Nephron (organoid): Measurements from ENCODE around the gene ARHGEF40.
A peak's percentile ranks its signal among the peaks of the same experiment; 100 is the strongest.

Experiments
- H3K27ac Mint-ChIP-seq, 3 experiments: 2 replicates each; pipeline ENCODE4 v1.8.0; 2020; ENCODE audit warnings: mixed read lengths in 3 of 3, mild to moderate bottlenecking in 2 of 3, moderate library complexity in 1 of 3
- H3K27me3 Mint-ChIP-seq: 2 replicates; pipeline ENCODE4 v1.8.0; 2021; ENCODE audit warnings: low read depth, mild to moderate bottlenecking, moderate library complexity, mixed read lengths
- H3K36me3 Mint-ChIP-seq: 2 replicates; pipeline ENCODE4 v1.8.0; 2020; ENCODE audit warnings: low read depth, mixed read lengths
- H3K4me1 Mint-ChIP-seq: 2 replicates; pipeline ENCODE4 v1.8.0; 2020; ENCODE audit warnings: mixed read lengths
- H3K4me3 Mint-ChIP-seq, 3 experiments: 2 replicates each; pipeline ENCODE4 v1.8.0; 2020; ENCODE audit warnings: mild to moderate bottlenecking in 3 of 3, mixed read lengths in 3 of 3, moderate library complexity in 2 of 3
- H3K9me3 Mint-ChIP-seq: 2 replicates; pipeline ENCODE4 v1.8.0; 2020; ENCODE audit warnings: mixed read lengths
- TF ChIP-seq, protein P1 (sequence below), 3 experiments: fragments of 200-600 bp; sonication (generic); IDR thresholded peaks; one replicate each; pipeline ENCODE4 v1.5.0; 2021; ENCODE audit warnings: antibody characterized with exemption in 3 of 3; ENCODE audit not compliant: unreplicated experiment in 3 of 3

Gene ARHGEF40

DNA sequence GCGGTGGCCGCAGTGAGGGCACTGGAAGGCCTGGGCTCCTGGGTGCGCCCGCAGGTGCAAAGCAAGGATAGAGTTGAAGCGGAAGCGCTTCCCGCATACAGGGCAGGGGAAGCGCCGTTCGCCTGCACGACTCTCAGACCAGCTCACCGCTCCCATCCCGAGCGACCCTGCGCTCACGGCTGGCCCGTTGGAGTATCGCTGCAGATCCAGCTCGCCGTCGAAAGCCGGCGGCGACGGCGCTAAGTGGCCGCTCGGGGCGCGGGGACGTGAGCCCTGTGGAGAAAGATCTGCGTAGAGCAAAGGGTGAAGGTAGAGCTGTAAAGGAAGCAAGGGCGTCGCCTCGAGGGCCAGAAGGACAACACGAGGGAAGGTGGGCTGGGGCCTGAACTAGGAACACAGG, 22.9 kb downstream of the ARHGEF40 start:
- no peaks in the 10 kb centered on the region for H3K9me3 Mint-ChIP-seq
- H3K36me3 Mint-ChIP-seq, result peaks cover 35% of the 10 kb centered on the region
- H3K27ac Mint-ChIP-seq, result peak overlapping the region; percentile 81 to 90 (median 84)
- H3K4me1 Mint-ChIP-seq, result peaks cover 58% of the 10 kb centered on the region
- peak overlapping the region; percentile 15 to 48 (median 35) for H3K4me3 Mint-ChIP-seq
- TF ChIP-seq, protein P1, sequence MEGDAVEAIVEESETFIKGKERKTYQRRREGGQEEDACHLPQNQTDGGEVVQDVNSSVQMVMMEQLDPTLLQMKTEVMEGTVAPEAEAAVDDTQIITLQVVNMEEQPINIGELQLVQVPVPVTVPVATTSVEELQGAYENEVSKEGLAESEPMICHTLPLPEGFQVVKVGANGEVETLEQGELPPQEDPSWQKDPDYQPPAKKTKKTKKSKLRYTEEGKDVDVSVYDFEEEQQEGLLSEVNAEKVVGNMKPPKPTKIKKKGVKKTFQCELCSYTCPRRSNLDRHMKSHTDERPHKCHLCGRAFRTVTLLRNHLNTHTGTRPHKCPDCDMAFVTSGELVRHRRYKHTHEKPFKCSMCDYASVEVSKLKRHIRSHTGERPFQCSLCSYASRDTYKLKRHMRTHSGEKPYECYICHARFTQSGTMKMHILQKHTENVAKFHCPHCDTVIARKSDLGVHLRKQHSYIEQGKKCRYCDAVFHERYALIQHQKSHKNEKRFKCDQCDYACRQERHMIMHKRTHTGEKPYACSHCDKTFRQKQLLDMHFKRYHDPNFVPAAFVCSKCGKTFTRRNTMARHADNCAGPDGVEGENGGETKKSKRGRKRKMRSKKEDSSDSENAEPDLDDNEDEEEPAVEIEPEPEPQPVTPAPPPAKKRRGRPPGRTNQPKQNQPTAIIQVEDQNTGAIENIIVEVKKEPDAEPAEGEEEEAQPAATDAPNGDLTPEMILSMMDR (IDR thresholded peaks at IDR 0.05; ENCODE audit: unreplicated experiment in 3 of 3), result no peak
- no peaks in the 10 kb centered on the region for H3K27me3 Mint-ChIP-seq

DNA sequence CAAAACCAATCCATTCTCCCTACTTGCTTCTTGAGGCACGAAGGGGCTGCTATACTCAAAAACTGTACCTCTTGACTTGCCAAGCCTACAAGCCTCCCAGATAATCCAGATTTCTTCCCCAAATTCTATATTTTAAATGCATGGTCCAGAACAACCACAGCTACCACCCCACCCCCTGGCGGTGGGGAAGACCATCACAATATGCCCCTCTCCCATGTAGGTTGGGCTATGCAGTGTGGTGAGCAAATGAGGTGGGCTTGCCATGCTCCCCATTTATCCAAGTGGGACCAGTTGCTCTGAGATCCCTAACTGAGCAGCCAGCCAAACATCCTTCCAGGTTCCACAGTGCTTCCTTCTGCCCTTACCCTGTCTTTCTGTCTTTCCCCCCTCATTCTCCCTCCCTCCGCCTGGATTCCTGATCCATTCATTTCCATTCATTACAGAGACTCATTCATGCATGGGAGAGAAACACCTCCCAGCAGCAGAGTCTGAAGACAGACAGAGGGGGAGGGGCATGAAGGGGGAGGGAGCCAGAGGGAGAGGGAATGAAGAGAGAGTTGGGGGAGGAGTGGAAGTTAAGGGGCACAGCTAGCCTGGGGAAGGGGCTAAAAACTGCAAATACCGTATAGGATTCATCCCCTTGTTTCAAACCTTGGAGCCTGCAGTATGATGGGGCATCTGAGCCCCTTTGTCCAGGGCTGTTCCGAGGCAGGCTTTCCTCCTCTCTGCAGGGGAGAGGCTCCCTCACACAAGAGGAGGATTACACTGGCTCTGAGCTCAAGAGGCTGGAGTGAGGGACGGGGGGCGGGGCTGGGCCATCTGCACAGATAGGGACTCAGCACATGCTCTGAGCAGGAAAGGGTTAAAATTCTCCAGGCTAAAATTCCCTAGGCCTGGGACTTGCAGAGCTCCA, 23.9 kb downstream of the ARHGEF40 start:
- Mint-ChIP-seq H3K27me3 (no peaks in the 10 kb centered on the region), H3K36me3 (peaks cover 26% of the 10 kb centered on the region), H3K9me3 (no peaks in the 10 kb centered on the region), H3K4me3 (peak overlapping the region; percentile 34 to 44 (median 35)), H3K27ac (peak overlapping the region; percentile 81 to 90 (median 84)), H3K4me1 (peaks cover 62% of the 10 kb centered on the region)
- TF ChIP-seq, protein P1 (IDR thresholded peaks at IDR 0.05; ENCODE audit: unreplicated experiment in 3 of 3), result peak; percentile 27 to 39 (median 35)

DNA sequence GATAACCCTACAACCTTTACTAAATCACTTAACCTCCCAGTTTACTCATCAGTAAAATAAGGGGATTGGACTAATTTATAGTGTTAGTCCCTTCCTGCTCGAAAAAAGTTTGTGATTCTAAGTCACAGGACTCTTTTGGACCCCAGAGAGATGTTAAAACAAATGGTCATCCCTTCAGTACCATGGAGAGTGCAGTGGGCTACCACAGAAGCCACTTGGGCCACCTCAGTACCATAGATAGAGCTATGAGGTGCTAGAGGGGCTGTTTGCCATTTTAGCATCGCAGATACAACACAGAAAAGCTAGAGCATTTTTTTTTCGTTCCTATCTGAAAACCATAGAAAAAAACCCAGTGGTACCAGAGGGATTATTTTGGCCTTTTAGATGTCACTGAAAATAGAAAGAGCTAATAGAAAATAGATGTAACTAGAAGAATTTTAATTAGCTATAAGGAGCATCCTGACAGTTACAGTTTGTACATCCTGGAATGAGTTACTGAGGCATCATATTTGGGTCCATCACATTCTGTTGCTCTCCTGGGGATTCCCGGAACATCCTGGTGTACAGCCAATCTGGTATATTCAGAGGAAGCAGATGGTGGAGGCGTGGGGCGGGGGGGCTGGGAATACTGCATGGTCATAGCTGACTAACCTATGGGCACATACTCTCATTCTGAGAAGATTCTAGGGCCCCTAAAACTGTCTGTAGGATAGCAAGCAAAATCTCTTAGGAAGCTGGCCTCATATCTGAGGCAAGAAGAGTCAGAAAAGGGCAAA, 25.5 kb downstream of the ARHGEF40 start:
- Mint-ChIP-seq H3K4me1 (peaks cover 71% of the 10 kb centered on the region), H3K4me3 (peak overlapping the region; percentile 89 to 94 (median 94)), H3K27me3 (no peaks in the 10 kb centered on the region), H3K27ac (peak overlapping the region; percentile 81 to 90 (median 84)), H3K9me3 (no peaks in the 10 kb centered on the region), H3K36me3 (peaks cover 13% of the 10 kb centered on the region)
- TF ChIP-seq, protein P1 (IDR thresholded peaks at IDR 0.05; ENCODE audit: unreplicated experiment in 3 of 3), result no peak

DNA sequence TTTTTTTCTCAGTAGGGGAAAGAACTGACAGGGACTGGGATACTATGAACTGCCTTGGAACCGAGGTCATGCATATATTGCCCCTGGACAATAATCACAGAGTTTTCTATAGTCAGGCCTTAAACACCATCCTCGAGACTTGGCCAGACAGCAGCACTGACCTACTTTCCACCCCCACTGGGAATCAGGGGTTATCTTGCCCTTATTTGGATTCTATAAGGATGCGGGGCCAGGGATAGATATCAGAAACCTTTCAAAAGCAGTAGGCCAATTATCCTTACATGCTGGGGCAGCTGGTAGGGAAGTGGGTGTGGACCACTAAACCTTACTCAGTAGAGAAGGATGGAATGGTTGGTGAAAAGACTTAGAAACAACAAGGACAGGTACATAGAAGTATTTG, 26.3 kb downstream of the ARHGEF40 start:
- H3K27me3 Mint-ChIP-seq, result no peaks in the 10 kb centered on the region
- H3K27ac Mint-ChIP-seq, result peak overlapping the region; percentile 81 to 90 (median 84)
- peak overlapping the region; percentile 89 to 94 (median 94) for H3K4me3 Mint-ChIP-seq

DNA sequence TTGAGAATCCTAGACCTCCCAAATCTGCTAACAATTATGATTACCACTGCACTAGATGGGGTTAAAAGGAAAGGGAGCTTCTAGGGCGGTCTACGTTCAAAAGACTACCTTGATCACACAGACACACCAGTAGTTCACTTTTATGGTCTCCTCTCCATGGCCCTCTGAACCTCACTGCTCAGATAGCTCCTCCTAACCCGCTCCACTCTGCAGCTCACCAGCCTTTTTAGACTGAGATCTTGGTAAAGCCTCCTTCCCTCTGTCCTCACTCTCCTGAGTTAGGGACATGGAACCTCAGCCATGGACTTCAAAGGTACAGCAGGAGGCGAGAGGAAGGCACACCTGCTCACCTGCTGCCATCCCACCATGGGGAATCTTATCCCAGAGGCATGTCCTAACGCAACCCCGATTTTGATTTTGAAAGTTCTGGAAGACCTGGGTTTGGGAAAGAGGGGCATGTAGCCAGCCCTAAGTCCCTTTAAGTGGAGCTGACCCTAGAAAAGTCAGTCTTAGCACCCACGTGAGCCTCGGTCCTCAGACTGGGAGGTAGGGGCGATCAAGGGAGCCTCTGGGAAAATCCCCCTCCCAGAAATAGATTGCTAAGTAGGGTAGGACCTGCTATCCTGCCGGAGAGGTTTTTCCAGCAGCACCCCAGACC, 27.0 kb downstream of the ARHGEF40 start:
- Mint-ChIP-seq H3K4me1 (peaks cover 69% of the 10 kb centered on the region), H3K36me3 (peaks cover 4% of the 10 kb centered on the region)

More for the DNA sequence above, 26.3 kb downstream of the ARHGEF40 start:
- TF ChIP-seq, protein P1 (IDR thresholded peaks at IDR 0.05; ENCODE audit: unreplicated experiment in 3 of 3), result no peak
- H3K4me1 Mint-ChIP-seq, result peaks cover 69% of the 10 kb centered on the region
- no peaks in the 10 kb centered on the region for H3K9me3 Mint-ChIP-seq
- H3K36me3 Mint-ChIP-seq, result peaks cover 7% of the 10 kb centered on the region

More for the DNA sequence above, 27.0 kb downstream of the ARHGEF40 start:
- no peaks in the 10 kb centered on the region for H3K27me3 Mint-ChIP-seq
- H3K4me3 Mint-ChIP-seq, result peak overlapping the region; percentile 89 to 94 (median 94)
- peak overlapping the region; percentile 81 to 90 (median 84) for H3K27ac Mint-ChIP-seq
- TF ChIP-seq, protein P1 (IDR thresholded peaks at IDR 0.05; ENCODE audit: unreplicated experiment in 3 of 3), result no peak
- no peaks in the 10 kb centered on the region for H3K9me3 Mint-ChIP-seq
